ENCODE results near the gene FAM167B. TPM values are rescaled to one million over a fixed set of nuclear protein-coding genes. Genes with fewer than 3 reads are reported as not detected.
"Not testable (repeated sequence)": the region's sequence is repeated elsewhere in the genome, so short reads cannot be mapped to it uniquely, and the experiment has no call there.

Gene FAM167B
- polyA plus RNA-seq, 1 donor (not counting 4 experiments of a cell fraction or from before 2014, with no cell fraction given): 0.07 TPM

DNA sequence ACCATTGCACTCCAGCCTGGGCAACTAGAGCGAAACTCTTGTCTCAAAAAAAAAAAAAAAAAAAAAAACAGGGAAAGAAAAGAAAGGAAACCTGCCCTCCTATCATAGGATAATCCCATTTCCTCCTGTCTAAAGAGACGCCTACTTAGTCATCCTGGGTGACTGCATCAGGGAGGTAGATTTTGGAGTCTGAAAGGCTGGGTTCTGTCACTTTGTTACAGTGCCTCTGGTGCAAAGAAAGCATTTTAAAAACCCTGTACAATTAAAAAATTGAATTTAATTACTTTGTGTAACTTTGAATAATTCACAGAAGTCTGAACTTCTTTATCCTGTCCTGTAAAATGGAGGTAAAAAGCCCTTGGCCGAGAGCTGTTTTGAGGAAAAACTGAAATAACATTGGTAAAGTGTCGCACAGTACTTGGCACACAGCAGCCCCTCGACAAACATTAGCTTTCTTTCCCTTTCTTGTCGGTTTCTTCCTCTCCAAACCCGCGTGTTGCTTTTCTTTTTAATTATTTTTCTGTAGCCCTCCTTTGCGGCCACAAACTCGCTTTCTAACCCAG lies 44.2 kb downstream of the FAM167B start:
- Histone ChIP-seq H3K4me2 (ENCODE audit: control insufficient read depth, extremely low read depth, insufficient read depth, low read depth, low read length) (peak overlapping the region; percentile 88), H3K9ac (ENCODE audit: control insufficient read depth, extremely low read depth, insufficient read depth, low read length) (peak overlapping the region; percentile 92), H3K4me1 (ENCODE audit: control insufficient read depth, extremely low read depth, insufficient read depth, low read length) (peaks cover 13% of the 10 kb centered on the region), H3K79me2 (ENCODE audit: control insufficient read depth, insufficient read depth, low read length) (peaks cover 36% of the 10 kb centered on the region), H3K4me3 (ENCODE audit: control insufficient read depth in 2 of 3, extremely low read depth in 1 of 3, insufficient read depth in 2 of 3, low read depth in 1 of 3, low read length in 3 of 3) (peak overlapping the region; percentile 81 to 92 (median 85)), H3K9me3 (ENCODE audit: control insufficient read depth, low read depth, low read length) (no peaks in the 10 kb centered on the region), H4K20me1 (ENCODE audit: control insufficient read depth, extremely low read depth, insufficient read depth, low read length) (no peaks in the 10 kb centered on the region), H3K27ac (ENCODE audit: control insufficient read depth, insufficient read depth, low read length) (peak overlapping the region; percentile 93), H3K36me3 (ENCODE audit: control insufficient read depth in 2 of 2, extremely low read depth in 1 of 2, insufficient read depth in 2 of 2, low read length in 2 of 2) (no peaks in the 10 kb centered on the region), H3K9me1 (ENCODE audit: control insufficient read depth, extremely low read depth, insufficient read depth, low read length) (no peaks in the 10 kb centered on the region), H3K27me3 (ENCODE audit: control insufficient read depth, extremely low read depth, insufficient read depth, low read length) (no peaks in the 10 kb centered on the region), H2AFZ (ENCODE audit: control insufficient read depth, low read length) (peak overlapping the region; percentile 96)
- DNase-seq (ENCODE audit: low read depth, low spot score): peak; percentile 35
- peak; percentile 67 for FAIRE-seq
- dilution Hi-C loops (cut with MboI; ENCODE audit: extremely low pct_ligation_motif_present, low sequenced_read_pairs): no loop called here
- no peak for TF ChIP-seq EZH2 (IDR thresholded peaks at IDR 0.05; ENCODE audit: low read length)
- TF ChIP-seq, protein P1, sequence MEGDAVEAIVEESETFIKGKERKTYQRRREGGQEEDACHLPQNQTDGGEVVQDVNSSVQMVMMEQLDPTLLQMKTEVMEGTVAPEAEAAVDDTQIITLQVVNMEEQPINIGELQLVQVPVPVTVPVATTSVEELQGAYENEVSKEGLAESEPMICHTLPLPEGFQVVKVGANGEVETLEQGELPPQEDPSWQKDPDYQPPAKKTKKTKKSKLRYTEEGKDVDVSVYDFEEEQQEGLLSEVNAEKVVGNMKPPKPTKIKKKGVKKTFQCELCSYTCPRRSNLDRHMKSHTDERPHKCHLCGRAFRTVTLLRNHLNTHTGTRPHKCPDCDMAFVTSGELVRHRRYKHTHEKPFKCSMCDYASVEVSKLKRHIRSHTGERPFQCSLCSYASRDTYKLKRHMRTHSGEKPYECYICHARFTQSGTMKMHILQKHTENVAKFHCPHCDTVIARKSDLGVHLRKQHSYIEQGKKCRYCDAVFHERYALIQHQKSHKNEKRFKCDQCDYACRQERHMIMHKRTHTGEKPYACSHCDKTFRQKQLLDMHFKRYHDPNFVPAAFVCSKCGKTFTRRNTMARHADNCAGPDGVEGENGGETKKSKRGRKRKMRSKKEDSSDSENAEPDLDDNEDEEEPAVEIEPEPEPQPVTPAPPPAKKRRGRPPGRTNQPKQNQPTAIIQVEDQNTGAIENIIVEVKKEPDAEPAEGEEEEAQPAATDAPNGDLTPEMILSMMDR (optimal IDR thresholded peaks at IDR 0.05 in 1 of 3, IDR thresholded peaks at IDR 0.05 in 1 of 3, conservative IDR thresholded peaks at IDR 0.05 in 1 of 3; ENCODE audit: extremely low read depth in 1 of 3, insufficient read depth in 2 of 3, low read length in 3 of 3): no peak

DNA sequence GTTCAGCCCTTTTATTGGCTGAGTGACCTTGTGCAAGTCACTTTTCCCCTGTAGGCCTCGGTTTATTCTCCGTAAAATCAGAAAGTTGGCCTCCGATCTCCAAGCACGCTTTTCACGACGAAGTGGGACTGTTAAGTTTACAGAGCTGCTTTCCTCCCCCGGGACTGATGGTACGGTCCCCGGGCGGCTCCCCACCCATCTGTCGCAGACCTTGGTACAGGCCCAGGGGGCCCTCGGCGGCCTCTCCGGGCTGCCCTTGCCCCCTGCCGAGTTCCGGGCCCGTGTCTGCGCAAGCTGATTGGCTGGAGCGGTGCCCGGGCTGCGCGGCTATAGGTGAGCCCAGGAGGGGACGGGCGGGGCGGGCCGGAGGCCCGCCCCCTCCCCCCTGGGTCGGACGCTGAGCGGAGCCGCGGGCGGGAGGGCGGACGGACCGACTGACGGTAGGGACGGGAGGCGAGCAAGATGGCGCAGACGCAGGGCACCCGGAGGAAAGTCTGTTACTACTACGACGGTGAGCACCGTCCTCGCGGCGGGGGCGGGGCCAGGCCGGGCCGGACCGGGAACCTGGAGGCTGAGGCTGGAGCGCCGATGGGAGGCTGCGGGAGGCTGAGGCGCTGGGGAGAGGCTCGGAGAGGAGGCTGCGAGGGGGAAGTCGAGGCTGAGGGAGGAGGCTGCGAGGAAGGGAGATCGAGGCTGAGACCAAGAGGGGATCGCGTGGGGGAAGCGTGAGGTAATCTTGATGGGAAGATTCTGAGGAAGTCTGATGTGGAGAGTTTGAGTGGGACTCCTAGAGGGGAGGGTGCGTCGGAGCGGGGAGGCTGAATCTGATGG lies 44.9 kb downstream of the FAM167B start, which contains the start of gene HDAC1:
TSS of gene HDAC1 (plus strand) at position 376 of the 831 bp plus-strand sequence. CDS start at position 463, 87 bp downstream.
- DNase-seq (ENCODE audit: low read depth, low spot score) (peak; percentile 77), FAIRE-seq (no peak)
- no peak for TF ChIP-seq EZH2 (IDR thresholded peaks at IDR 0.05; ENCODE audit: low read length)
- TF ChIP-seq, protein P1 (optimal IDR thresholded peaks at IDR 0.05 in 1 of 3, IDR thresholded peaks at IDR 0.05 in 1 of 3, conservative IDR thresholded peaks at IDR 0.05 in 1 of 3; ENCODE audit: extremely low read depth in 1 of 3, insufficient read depth in 2 of 3, low read length in 3 of 3): no peak
- peak within 1 kb of the TSS; percentile 94 for H3K4me2 ChIP-seq (ENCODE audit: control insufficient read depth, extremely low read depth, insufficient read depth, low read depth, low read length)
- H3K9me1 ChIP-seq (ENCODE audit: control insufficient read depth, extremely low read depth, insufficient read depth, low read length): no peaks in the 10 kb centered on the region
- no peaks in the 10 kb centered on the region for H3K27me3 ChIP-seq (ENCODE audit: control insufficient read depth, extremely low read depth, insufficient read depth, low read length)
- peak within 1 kb of the TSS; percentile 96 for H2AFZ ChIP-seq (ENCODE audit: control insufficient read depth, low read length)
- H3K27ac ChIP-seq (ENCODE audit: control insufficient read depth, insufficient read depth, low read length): peak within 1 kb of the TSS; percentile 93
- peaks cover 43% of the 10 kb centered on the region for H3K79me2 ChIP-seq (ENCODE audit: control insufficient read depth, insufficient read depth, low read length)
- H3K36me3 ChIP-seq (ENCODE audit: control insufficient read depth in 2 of 2, extremely low read depth in 1 of 2, insufficient read depth in 2 of 2, low read length in 2 of 2): no peaks in the 10 kb centered on the region
- peaks cover 13% of the 10 kb centered on the region for H3K4me1 ChIP-seq (ENCODE audit: control insufficient read depth, extremely low read depth, insufficient read depth, low read length)
- peak within 1 kb of the TSS; percentile 92 for H3K9ac ChIP-seq (ENCODE audit: control insufficient read depth, extremely low read depth, insufficient read depth, low read length)
- dilution Hi-C loops (cut with MboI; ENCODE audit: extremely low pct_ligation_motif_present, low sequenced_read_pairs): no loop called here
- peak within 1 kb of the TSS; percentile 81 to 92 (median 85) for H3K4me3 ChIP-seq (ENCODE audit: control insufficient read depth in 2 of 3, extremely low read depth in 1 of 3, insufficient read depth in 2 of 3, low read depth in 1 of 3, low read length in 3 of 3)
- no peaks in the 10 kb centered on the region for H3K9me3 ChIP-seq (ENCODE audit: control insufficient read depth, low read depth, low read length)
- H4K20me1 ChIP-seq (ENCODE audit: control insufficient read depth, extremely low read depth, insufficient read depth, low read length): no peaks in the 10 kb centered on the region

DNA sequence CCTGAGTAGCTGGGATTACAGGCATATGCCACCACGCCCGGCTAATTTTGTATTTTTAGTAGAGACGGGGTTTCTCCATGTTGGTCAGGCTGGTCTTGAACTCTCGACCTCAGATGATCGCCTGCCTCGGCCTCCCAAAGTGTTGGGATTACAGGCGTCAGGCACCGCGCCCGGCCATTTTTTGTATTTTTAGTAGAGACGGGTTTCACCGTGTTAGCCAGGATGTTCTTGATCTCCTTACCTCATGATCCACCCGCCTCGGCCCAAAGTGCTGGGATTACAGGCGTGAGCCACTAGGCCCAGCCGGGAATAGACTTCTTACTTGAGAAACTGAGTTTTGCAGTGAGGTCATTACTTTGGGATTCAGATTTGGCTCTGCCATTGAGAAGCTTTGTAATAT lies 51.2 kb downstream of the FAM167B start:
- H3K36me3 ChIP-seq (ENCODE audit: control insufficient read depth in 2 of 2, extremely low read depth in 1 of 2, insufficient read depth in 2 of 2, low read length in 2 of 2); H3K4me1 ChIP-seq (ENCODE audit: control insufficient read depth, extremely low read depth, insufficient read depth, low read length); H3K9ac ChIP-seq (ENCODE audit: control insufficient read depth, extremely low read depth, insufficient read depth, low read length); H2AFZ ChIP-seq (ENCODE audit: control insufficient read depth, low read length); H3K9me3 ChIP-seq (ENCODE audit: control insufficient read depth, low read depth, low read length); DNase-seq (ENCODE audit: low read depth, low spot score); H3K27me3 ChIP-seq (ENCODE audit: control insufficient read depth, extremely low read depth, insufficient read depth, low read length); H4K20me1 ChIP-seq (ENCODE audit: control insufficient read depth, extremely low read depth, insufficient read depth, low read length); dilution Hi-C loops (cut with MboI; ENCODE audit: extremely low pct_ligation_motif_present, low sequenced_read_pairs); FAIRE-seq; H3K9me1 ChIP-seq (ENCODE audit: control insufficient read depth, extremely low read depth, insufficient read depth, low read length); H3K4me2 ChIP-seq (ENCODE audit: control insufficient read depth, extremely low read depth, insufficient read depth, low read depth, low read length); H3K27ac ChIP-seq (ENCODE audit: control insufficient read depth, insufficient read depth, low read length); H3K4me3 ChIP-seq (ENCODE audit: control insufficient read depth in 2 of 3, extremely low read depth in 1 of 3, insufficient read depth in 2 of 3, low read depth in 1 of 3, low read length in 3 of 3): not testable (repeated sequence)
- peaks cover 68% of the 10 kb centered on the region for H3K79me2 ChIP-seq (ENCODE audit: control insufficient read depth, insufficient read depth, low read length)
